AG10803 (cell line): ENCODE data around the gene LPO.

ENCODE experiments used
- DNase-seq: peaks from one replicate; pipeline ENCODE4 v3.0.0; 2010; ENCODE audit warnings: low read depth
- H3K4me3 ChIP-seq: 2 replicates; pipeline ENCODE4 v1.5.1; 2011; ENCODE audit warnings: mild to moderate bottlenecking, low read length, control low read depth
- TF ChIP-seq, protein P1 (sequence below): conservative IDR thresholded peaks from 2 replicates; pipeline ENCODE4 v1.5.1; 2011; ENCODE audit warnings: mild to moderate bottlenecking, low read length, control low read depth, inconsistent platforms

Gene LPO

DNA sequence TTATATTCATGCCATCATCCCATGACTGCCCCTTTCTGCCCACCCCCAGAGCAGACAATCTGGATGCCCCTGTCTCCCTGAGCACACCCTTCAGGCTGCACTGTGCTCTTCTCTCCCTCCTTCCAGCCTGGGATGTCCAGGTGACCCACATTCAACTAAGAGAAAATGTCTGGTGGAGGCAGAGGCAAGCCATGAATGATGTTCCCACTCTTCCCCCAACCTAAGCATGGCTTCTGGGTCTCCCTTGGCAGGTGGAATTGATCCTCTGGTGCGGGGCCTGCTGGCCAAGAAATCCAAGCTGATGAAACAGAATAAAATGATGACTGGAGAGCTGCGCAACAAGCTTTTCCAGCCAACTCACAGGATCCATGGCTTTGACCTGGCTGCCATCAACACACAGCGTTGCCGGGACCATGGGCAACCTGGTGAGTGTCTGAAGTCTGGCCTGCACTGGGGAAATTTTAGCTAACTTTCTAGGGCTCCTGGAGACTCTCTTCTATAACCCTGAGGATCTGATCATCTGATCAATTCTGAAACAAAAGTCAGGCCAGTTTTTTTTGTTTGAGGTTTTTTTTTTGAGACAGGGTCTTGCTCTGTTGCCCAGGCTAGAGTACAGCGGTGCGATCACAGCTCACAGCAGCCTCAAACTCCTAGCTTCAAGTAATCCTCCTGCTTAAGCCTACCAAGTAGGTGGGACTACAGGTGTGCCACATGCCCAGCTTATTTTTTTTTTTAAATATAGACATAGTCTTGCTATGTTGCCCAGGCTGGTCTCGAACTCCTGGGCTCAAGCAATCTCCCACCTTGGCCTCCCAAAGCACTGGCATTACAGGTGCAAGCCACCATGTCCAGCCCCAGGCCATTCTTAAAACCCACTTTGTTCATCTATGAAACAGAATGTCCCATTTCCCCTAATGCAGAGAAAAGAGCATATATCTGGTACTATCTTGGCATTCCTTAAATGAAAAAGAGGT is 27.8 kb downstream of the LPO start:
- DNase-seq = no peak
- TF ChIP-seq, protein P1, sequence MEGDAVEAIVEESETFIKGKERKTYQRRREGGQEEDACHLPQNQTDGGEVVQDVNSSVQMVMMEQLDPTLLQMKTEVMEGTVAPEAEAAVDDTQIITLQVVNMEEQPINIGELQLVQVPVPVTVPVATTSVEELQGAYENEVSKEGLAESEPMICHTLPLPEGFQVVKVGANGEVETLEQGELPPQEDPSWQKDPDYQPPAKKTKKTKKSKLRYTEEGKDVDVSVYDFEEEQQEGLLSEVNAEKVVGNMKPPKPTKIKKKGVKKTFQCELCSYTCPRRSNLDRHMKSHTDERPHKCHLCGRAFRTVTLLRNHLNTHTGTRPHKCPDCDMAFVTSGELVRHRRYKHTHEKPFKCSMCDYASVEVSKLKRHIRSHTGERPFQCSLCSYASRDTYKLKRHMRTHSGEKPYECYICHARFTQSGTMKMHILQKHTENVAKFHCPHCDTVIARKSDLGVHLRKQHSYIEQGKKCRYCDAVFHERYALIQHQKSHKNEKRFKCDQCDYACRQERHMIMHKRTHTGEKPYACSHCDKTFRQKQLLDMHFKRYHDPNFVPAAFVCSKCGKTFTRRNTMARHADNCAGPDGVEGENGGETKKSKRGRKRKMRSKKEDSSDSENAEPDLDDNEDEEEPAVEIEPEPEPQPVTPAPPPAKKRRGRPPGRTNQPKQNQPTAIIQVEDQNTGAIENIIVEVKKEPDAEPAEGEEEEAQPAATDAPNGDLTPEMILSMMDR = no peak
- no peak overlapping the region for H3K4me3 ChIP-seq

DNA sequence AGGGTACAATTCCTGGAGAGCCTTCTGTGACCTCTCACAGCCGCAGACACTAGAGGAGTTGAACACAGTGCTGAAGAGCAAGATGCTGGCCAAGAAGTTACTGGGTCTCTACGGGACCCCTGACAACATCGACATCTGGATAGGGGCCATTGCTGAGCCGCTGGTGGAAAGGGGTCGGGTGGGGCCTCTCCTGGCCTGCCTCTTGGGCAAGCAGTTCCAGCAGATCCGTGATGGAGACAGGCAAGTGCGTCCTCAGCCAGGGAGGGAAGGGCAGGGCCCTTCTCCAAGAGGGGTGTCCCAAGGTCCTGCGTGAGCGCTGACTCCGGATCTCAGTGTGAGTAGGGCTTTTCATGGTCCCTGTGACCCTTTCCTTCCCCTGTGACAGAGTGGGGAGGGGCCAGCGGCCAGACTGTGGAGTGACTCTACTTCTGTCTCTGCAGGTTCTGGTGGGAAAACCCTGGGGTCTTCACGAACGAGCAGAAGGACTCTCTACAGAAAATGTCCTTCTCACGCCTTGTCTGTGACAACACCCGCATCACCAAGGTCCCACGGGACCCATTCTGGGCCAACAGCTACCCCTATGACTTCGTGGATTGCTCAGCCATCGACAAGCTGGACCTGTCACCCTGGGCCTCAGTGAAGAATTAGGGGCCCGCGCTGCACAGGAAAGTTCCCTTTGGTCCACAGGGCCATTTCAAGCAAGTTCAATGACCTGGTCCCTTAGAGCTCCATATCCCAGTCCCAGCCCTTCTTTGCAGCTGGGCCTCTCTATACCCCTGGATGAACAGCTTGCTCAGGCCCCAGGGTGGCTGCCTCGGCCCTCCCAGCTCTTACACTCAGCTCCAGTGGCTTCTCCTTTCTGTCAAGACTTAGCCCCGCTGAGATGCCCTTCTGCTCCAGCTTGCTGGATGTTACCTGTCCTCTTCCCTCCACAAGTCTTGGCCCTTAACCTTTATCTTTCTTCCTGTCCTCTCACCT is 29.3 kb downstream of the LPO start:
- no peak for DNase-seq
- TF ChIP-seq, protein P1 = no peak
- no peak overlapping the region for H3K4me3 ChIP-seq

DNA sequence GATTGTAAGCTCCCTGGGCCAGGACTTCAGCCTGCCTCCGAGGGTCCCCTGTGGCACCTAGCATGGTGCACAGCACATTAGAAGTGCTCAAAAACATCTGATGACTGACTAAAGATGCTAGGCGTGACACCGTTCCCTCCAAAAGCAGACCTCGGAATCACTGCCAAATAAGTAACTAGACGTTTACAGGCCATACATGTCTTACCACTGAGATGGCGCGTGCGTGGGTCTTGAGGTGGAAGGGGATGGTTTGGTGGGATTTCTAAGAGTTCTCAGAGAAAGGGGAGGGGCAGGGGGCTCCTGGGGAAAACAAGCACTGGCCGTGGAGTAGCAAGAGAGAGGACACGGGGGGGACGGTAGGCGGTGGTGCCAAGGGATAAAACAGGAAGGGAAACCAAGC is 29.9 kb downstream of the LPO start:
- no peak for DNase-seq
- no peak overlapping the region for H3K4me3 ChIP-seq
- TF ChIP-seq, protein P1 = no peak

DNA sequence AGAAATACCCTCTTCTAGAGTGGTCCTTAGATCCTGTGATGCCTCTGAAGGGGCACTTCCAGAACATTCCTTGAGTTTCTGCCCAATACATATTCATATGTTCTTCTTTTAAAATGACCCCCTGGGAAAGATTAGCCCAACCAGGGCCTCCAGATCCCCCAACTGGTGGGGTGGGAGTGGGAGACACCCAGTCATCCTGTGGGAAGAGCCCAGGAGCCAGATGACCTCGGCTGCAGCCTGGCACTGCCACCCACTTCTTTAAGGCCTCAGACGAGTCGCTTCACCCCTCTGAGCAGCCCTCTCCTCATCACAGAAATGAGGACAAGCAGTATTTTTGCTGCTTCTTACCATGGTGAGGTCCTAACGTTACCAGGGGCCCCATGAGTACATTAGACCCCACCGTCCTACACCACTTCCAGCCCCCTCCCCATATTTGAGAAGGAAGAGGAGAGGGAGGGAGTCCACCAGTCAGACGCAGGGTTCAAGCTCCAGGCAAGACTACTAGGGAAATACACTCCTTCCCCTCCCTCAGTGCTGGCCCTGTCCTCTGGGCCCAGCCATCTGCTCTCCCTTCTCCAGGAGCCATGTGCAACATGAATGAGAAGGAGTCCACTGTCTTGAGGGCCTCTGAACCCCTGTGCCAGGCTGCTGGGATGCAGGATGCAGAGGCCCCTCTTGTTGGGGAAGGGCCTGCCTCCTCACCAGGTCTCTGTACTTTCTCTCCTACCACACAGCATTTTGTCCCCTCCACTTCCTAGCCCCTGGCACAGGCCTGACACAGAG is 30.6 kb downstream of the LPO start:
- DNase-seq = no peak
- H3K4me3 ChIP-seq = no peak overlapping the region
- TF ChIP-seq, protein P1 = no peak

DNA sequence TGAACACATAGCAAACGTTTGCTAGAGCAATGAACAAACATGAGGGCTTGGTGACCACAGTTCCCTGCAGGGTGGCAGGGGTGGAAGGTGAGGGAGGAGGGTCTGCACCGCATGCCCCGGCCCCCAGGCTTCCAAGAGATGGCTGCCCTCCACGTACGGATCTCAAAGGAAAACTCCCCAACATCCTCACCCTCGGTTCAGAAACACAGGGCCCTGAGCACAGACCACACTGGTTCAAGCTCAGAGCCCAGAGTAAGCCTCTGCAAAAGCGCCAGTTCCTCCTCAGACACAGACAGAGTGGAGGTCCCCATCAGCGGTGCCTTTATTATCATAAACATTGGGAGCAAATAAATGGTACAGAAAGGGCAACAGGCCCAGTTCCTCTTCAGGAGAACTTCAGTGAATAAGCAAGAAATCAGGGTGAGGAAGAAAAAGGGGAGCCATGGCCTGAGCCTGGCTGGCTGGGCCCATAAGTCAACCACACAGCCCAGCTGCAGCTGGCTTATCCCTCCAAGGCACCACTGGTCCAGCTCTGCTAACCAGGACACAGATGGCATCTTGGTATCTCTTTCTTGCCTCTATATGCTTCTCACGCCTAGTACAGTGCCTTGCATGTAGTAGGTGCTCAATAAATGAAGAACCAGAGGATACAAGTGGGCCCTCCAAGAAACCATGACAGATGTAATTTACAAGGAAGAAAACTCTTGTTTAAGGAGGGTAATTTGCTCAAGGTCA is 31.3 kb downstream of the LPO start:
- H3K4me3 ChIP-seq = no peak overlapping the region
- DNase-seq = no peak
- TF ChIP-seq, protein P1 = no peak
